Breast epithelium (tissue), 4 donors: ENCODE measurements around the gene TMEM182. TPM values are rescaled to one million over a fixed set of nuclear protein-coding genes. Genes with fewer than 3 reads are reported as not detected.
A peak's percentile ranks its signal among the peaks of the same experiment; 100 is the strongest.

Experiments used
- DNase-seq, 2 donors: peaks; one replicate each; pipeline ENCODE4 v3.0.0-alpha.2; 2019; ENCODE audit warnings: low spot score in 2 of 2
- H3K27ac ChIP-seq, 2 donors: fragments of 200-600 bp; sonication (generic) in 1 of 2; one replicate each; pipeline ENCODE4 v1.5.1; 2016 to 2019; ENCODE audit warnings: mild to moderate bottlenecking in 1 of 2
- H3K27me3 ChIP-seq, 2 donors: fragments of 200-600 bp; sonication (generic) in 1 of 2; one replicate each; pipeline versions ENCODE4 v1.5.1 to v1.6.0; 2017 to 2019; ENCODE audit warnings: control low read depth in 1 of 2, mild to moderate bottlenecking in 1 of 2
- H3K36me3 ChIP-seq: fragments of 200-600 bp; one replicate; pipeline ENCODE4 v1.5.1; 2019
- H3K4me1 ChIP-seq, 2 donors: fragments of 200-600 bp; sonication (generic); one replicate each; pipeline ENCODE4 v1.5.1; 2016 to 2019; ENCODE audit warnings: control low read depth in 1 of 2
- H3K4me3 ChIP-seq, 3 donors: fragments of 200-600 bp; sonication (generic); 1 replicate in 2 of 3; 2 replicates in 1 of 3; pipeline ENCODE4 v1.5.1; 2016 to 2019; ENCODE audit warnings: mild to moderate bottlenecking in 3 of 3, moderate library complexity in 2 of 3
- H3K9me3 ChIP-seq, 2 donors: fragments of 200-600 bp; sonication (generic) in 1 of 2; one replicate each; pipeline ENCODE4 v1.5.1; 2016 to 2019; ENCODE audit warnings: control low read depth in 1 of 2
- POLR2A ChIP-seq: fragments of 450-650 bp; IDR thresholded peaks from one replicate; pipeline ENCODE4 v1.6.1; 2016; ENCODE audit warnings: antibody characterized with exemption, mild to moderate bottlenecking, moderate library complexity
- POLR2AphosphoS5 ChIP-seq, 3 donors: sonication (generic); formaldehyde crosslinking; IDR thresholded peaks; one replicate each; pipeline ENCODE4 v1.6.1; 2017; ENCODE audit warnings: antibody characterized with exemption in 3 of 3
- intact Hi-C: fragments of 100-400 bp; cut with DNase I; formaldehyde crosslinking; loops from one replicate; pipeline ENCODE4 v1.15.1; 2023; ENCODE audit warnings: low total_unique reads
- total RNA-seq, 3 donors: library from RNA; depleted of rRNA; stranded (reverse); fragments of >200 nt; gene quantifications; one replicate each; pipeline ENCODE4 v1.1.0, GENCODE V29; 2016
- TF ChIP-seq, protein P1 (sequence below), 3 donors: fragments of 450-650 bp; IDR thresholded peaks; one replicate each; pipeline ENCODE4 v1.5.1; 2016 to 2017; ENCODE audit warnings: antibody characterized with exemption in 3 of 3, mild to moderate bottlenecking in 3 of 3, moderate library complexity in 3 of 3

Gene TMEM182
- total RNA-seq, 3 donors from 2014 or later: 2.2 to 5.3 (median 3.3) TPM

DNA sequence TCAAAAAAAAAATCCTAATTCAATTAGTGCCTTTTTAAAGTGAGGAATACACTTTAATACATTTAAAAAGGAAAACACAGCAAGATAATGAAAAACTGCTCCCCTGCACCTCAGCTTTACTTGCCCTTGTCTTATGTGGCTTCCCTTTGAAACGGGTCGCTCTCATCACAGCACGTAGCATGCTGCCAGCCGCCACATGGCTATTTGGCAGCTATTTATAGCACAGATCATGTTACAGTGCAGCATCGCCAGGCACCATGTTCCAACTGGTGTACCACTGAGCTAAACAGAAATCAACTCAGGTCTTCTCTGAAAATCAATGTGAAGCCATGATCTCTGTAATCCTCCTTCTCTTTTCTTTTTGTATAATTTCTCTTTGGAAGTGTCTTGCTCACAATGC is 65.1 kb downstream of the TMEM182 start:
- no peak for DNase-seq
- no peaks in the 10 kb centered on the region for H3K9me3 ChIP-seq
- no peak overlapping the region for H3K4me3 ChIP-seq
- H3K4me1 ChIP-seq: no peaks in the 10 kb centered on the region
- TF ChIP-seq POLR2AphosphoS5 (IDR thresholded peaks at IDR 0.05) (no peak), POLR2A (no peak)
- TF ChIP-seq, protein P1, sequence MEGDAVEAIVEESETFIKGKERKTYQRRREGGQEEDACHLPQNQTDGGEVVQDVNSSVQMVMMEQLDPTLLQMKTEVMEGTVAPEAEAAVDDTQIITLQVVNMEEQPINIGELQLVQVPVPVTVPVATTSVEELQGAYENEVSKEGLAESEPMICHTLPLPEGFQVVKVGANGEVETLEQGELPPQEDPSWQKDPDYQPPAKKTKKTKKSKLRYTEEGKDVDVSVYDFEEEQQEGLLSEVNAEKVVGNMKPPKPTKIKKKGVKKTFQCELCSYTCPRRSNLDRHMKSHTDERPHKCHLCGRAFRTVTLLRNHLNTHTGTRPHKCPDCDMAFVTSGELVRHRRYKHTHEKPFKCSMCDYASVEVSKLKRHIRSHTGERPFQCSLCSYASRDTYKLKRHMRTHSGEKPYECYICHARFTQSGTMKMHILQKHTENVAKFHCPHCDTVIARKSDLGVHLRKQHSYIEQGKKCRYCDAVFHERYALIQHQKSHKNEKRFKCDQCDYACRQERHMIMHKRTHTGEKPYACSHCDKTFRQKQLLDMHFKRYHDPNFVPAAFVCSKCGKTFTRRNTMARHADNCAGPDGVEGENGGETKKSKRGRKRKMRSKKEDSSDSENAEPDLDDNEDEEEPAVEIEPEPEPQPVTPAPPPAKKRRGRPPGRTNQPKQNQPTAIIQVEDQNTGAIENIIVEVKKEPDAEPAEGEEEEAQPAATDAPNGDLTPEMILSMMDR (IDR thresholded peaks at IDR 0.05): no peak
- H3K27ac ChIP-seq: no peak overlapping the region
- no peaks in the 10 kb centered on the region for H3K36me3 ChIP-seq
- no peaks in the 10 kb centered on the region for H3K27me3 ChIP-seq
- intact Hi-C loops: no loop called here

DNA sequence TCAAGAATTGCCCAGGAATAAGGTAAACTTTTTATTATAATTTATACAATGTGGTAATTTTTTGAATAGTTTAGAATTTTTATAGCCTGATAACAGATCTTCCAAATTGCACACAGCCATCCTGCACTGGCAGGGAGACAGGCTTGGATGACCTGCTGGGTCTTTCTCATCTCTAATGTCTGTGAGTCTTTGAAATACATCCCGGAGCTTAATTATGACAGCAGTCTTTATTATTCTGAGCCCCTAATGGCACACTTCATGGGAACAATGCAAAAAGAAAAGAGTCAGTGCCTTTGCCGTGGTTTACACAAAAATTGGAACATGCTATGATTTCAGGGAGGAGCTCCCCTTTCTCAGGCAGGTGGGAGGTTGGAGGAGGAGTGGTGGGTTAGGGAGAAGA is 71.0 kb downstream of the TMEM182 start:
- TF ChIP-seq POLR2AphosphoS5 (IDR thresholded peaks at IDR 0.05): no peak
- TF ChIP-seq, protein P1 (IDR thresholded peaks at IDR 0.05): no peak
- TF ChIP-seq POLR2A: no peak
- Histone ChIP-seq H3K4me3 (no peak overlapping the region), H3K36me3 (no peaks in the 10 kb centered on the region), H3K9me3 (no peaks in the 10 kb centered on the region), H3K27ac (no peak overlapping the region), H3K4me1 (no peaks in the 10 kb centered on the region), H3K27me3 (no peaks in the 10 kb centered on the region)
- intact Hi-C loops: no loop called here
- no peak for DNase-seq

DNA sequence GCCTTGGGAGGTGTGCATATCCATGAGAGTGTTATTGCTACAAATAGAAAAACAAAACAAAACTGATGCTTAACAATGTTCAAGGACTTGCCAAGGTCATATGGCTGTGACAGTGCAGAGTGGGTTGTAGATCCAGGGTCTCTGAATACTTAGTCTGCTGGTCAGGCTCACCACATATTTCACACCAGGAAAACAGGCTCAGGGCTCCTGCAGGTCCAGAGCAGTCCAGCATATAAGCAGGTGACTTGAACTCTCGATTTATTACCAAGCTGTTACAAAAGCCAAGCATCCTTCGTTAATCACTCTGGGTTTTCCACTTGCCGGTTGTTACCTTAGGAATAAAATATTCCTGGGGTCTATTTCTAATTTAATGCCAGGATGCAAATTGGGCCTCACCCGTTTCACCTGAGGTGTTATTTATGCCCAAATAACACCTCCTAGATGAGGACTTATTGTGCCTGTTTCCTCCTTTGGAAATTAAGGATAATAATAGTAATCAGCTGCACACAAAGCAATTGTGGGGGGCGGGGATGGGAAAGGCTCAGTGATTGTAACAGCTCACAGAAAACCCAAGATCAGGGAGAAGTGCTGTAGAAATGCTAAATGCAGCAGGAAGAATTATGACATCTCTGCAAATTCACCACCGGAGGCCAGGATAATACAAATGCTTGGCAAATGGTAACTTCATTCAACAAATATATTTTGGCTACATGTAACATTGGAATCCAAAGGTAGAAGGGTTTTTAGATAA is 72.9 kb downstream of the TMEM182 start:
- no peaks in the 10 kb centered on the region for H3K4me1 ChIP-seq
- H3K27ac ChIP-seq: no peak overlapping the region
- intact Hi-C loops: no loop called here
- DNase-seq: no peak
- H3K9me3 ChIP-seq: no peaks in the 10 kb centered on the region
- TF ChIP-seq POLR2A (no peak), POLR2AphosphoS5 (IDR thresholded peaks at IDR 0.05) (no peak)
- TF ChIP-seq, protein P1 (IDR thresholded peaks at IDR 0.05): no peak
- no peaks in the 10 kb centered on the region for H3K36me3 ChIP-seq
- H3K27me3 ChIP-seq: no peaks in the 10 kb centered on the region
- H3K4me3 ChIP-seq: no peak overlapping the region

DNA sequence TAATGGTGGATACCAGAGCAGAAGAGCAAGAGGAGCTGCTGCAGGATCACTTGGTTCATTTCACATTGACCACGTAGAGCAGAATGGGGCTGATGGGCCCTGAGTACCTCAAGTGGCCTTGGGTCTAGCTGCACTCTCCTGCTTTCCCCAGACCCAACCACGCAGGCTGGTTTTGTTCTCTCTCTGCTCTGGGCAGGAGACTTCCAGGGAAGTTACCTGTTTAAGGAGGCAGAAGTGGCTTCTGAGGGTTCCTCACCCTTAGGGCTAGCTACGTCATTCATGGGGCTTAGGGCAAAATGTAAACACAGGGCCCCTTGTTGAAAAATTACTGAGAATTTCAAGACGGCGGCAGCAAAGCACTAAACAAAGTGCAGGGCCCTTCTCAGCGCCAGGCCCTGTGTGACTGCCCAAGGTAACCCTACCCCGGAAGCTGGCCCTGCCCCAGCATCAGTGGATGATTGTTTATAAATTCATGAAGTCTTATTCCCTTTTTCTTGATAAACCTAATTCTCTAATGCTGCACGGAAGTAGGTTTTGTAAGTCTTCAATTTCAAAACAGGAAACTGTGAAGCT is 75.9 kb downstream of the TMEM182 start:
- DNase-seq: no peak
- no peaks in the 10 kb centered on the region for H3K36me3 ChIP-seq
- no peak overlapping the region for H3K4me3 ChIP-seq
- H3K27ac ChIP-seq: no peak overlapping the region
- TF ChIP-seq, protein P1 (IDR thresholded peaks at IDR 0.05): no peak
- TF ChIP-seq POLR2AphosphoS5 (IDR thresholded peaks at IDR 0.05) (no peak), POLR2A (no peak)
- H3K9me3 ChIP-seq: no peaks in the 10 kb centered on the region
- H3K4me1 ChIP-seq: no peaks in the 10 kb centered on the region
- intact Hi-C loops: no loop called here
- no peaks in the 10 kb centered on the region for H3K27me3 ChIP-seq

DNA sequence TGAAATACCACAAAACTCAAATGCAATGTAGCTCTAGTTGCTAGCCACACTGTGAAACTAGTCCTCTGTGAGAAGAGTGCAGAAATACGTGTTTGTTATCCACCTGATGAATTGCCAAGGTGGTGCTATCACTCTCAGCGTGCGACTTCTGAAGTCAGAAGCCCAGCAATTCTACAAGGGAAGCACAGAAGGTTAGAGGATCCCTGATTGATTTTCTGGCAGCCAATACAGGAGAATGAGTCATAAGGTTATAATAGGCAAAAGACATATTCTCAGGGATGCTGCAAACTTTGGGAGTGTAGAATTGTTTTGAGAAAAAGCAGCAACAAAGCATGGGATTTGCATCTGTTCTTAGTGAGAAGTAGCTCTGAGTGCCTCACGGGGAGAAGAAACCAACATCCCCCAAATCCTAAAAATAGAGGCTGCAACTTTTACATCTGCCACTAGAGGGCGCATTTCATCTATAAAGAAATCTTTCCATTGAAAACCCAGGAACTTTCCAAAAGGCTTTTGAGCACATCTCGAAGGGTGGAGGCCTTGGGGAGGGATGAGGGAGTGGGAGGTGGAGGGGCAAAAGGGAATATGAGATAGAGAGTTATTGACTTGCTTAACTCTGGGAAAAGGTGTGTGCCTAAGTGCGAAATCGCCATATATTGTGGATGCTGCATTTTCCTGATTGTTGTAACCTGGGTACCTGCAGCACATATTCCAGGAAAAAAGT is 78.0 kb downstream of the TMEM182 start:
- intact Hi-C loops: no loop called here
- Histone ChIP-seq H3K36me3 (no peaks in the 10 kb centered on the region), H3K4me1 (no peaks in the 10 kb centered on the region), H3K9me3 (no peaks in the 10 kb centered on the region), H3K27me3 (no peaks in the 10 kb centered on the region), H3K4me3 (no peak overlapping the region), H3K27ac (no peak overlapping the region)
- TF ChIP-seq POLR2AphosphoS5 (IDR thresholded peaks at IDR 0.05): no peak
- TF ChIP-seq, protein P1 (IDR thresholded peaks at IDR 0.05): peak; percentile 55 to 61 (median 56)
- no peak for DNase-seq
